Muscle layer of duodenum (tissue), 2 donors: ENCODE results near the gene TRIOBP.

Experiments used
- H3K27ac ChIP-seq: one replicate; pipeline ENCODE4 v1.7.0; 2013; ENCODE audit warnings: mild to moderate bottlenecking, low read length
- H3K27me3 ChIP-seq: one replicate; pipeline ENCODE4 v1.7.0; 2013; ENCODE audit warnings: low read depth, mild to moderate bottlenecking, control low read depth, low read length
- H3K36me3 ChIP-seq, 2 donors: one replicate each; pipeline ENCODE4 v1.7.0; 2013; ENCODE audit warnings: low read length in 2 of 2, control low read depth in 1 of 2, mild to moderate bottlenecking in 1 of 2; ENCODE audit not compliant: insufficient read depth in 2 of 2, control insufficient read depth in 1 of 2
- H3K4me1 ChIP-seq, 2 donors: one replicate each; pipeline ENCODE4 v1.7.0; 2013; ENCODE audit warnings: low read length in 2 of 2, mild to moderate bottlenecking in 2 of 2, control low read depth in 1 of 2, moderate library complexity in 1 of 2; ENCODE audit not compliant: insufficient read depth in 2 of 2, control insufficient read depth in 1 of 2
- H3K4me3 ChIP-seq, 2 donors: one replicate each; pipeline ENCODE4 v1.7.0; 2013; ENCODE audit warnings: low read length in 2 of 2, low read depth in 1 of 2, mild to moderate bottlenecking in 1 of 2
- H3K9me3 ChIP-seq, 2 donors: one replicate each; pipeline ENCODE4 v1.7.0; 2013; ENCODE audit warnings: low read length in 2 of 2, control low read depth in 1 of 2, mild to moderate bottlenecking in 1 of 2; ENCODE audit not compliant: control insufficient read depth in 1 of 2
- donor health status: healthy.

Gene TRIOBP

GRCh38 chr22:37762389-37762836 lies 65.6 kb downstream of the TRIOBP start:
- H3K4me3 ChIP-seq, result no peak overlapping the region
- peaks cover 48 to 69% of the 10 kb centered on the region in 2 donors for H3K36me3 ChIP-seq
- no peaks in the 10 kb centered on the region for H3K9me3 ChIP-seq
- no peak overlapping the region for H3K27ac ChIP-seq
- peaks cover 0 to 5% of the 10 kb centered on the region in 2 donors for H3K4me1 ChIP-seq
- no peaks in the 10 kb centered on the region for H3K27me3 ChIP-seq

DNA sequence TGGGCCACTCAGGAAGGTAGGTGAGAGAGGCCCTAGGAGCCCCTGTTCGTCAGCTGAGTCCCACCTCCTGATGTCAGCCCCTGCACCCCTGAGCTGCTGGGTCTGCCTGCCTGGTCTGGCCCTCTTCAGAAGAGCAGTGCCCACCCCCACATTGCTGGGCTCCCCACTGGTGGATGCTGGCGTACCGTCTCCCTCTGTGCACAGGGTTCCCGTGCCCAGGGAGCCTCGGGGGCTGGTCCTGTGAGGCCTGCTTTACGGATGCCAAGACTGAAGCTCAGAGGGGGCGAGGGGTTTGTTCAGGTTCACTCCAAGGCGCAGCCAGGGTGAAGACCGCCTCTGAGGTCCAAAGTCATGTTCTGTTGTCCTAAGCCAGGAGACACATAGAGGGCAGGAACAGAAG lies 66.2 kb downstream of the TRIOBP start:
- peaks cover 54 to 69% of the 10 kb centered on the region in 2 donors for H3K36me3 ChIP-seq

DNA sequence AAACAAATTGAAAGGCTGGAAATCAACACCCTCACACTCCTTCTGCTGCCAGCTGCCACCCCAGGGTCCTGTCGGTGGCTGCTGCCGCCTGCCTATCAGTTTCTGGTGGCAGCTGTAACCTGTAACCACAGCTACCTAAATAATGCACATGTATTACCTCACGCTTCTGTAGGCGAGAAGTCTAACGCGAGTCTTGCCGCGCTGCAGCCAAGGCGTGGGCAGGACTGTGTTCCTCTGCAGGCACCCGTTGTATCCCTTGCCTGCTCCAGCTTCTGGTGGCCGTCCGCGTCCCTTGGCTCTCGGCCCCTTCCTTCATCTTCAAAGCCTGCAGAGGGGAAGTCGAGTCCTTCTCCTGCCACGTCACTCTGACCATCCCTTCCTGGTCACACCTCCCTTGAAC lies 66.8 kb downstream of the TRIOBP start:
- Histone ChIP-seq H3K36me3 (peaks cover 53 to 67% of the 10 kb centered on the region in 2 donors), H3K27ac (no peak overlapping the region), H3K9me3 (no peaks in the 10 kb centered on the region), H3K4me3 (no peak overlapping the region), H3K4me1 (peaks cover 0 to 5% of the 10 kb centered on the region in 2 donors), H3K27me3 (no peaks in the 10 kb centered on the region)

More for the DNA sequence above, 66.2 kb downstream of the TRIOBP start:
- Histone ChIP-seq H3K4me3 (no peak overlapping the region), H3K9me3 (no peaks in the 10 kb centered on the region), H3K27me3 (no peaks in the 10 kb centered on the region), H3K27ac (no peak overlapping the region), H3K4me1 (peaks cover 0 to 5% of the 10 kb centered on the region in 2 donors)

DNA sequence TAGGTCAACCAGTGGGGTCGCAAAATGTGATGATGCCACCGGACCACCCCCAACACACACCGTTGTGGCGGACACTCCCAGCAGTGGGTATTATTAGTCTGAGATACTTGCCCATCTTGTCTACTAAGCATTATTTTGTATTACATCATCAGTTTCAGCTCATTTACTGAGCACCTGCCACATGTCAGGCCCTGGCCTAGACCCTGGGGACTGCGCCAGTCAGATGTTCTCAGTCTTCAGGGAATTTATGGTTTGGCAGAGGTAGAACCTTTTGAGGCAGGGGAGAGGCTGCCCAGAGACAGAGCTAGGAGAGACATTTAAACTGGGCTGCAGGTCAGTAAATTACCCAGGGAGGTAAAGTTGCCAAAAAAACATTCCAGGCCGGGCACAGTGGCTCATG lies 67.8 kb downstream of the TRIOBP start:
- Histone ChIP-seq H3K27ac (no peak overlapping the region), H3K4me3 (no peak overlapping the region), H3K4me1 (peaks cover 0 to 5% of the 10 kb centered on the region in 2 donors), H3K36me3 (peaks cover 47 to 67% of the 10 kb centered on the region in 2 donors), H3K27me3 (no peaks in the 10 kb centered on the region), H3K9me3 (no peaks in the 10 kb centered on the region)

DNA sequence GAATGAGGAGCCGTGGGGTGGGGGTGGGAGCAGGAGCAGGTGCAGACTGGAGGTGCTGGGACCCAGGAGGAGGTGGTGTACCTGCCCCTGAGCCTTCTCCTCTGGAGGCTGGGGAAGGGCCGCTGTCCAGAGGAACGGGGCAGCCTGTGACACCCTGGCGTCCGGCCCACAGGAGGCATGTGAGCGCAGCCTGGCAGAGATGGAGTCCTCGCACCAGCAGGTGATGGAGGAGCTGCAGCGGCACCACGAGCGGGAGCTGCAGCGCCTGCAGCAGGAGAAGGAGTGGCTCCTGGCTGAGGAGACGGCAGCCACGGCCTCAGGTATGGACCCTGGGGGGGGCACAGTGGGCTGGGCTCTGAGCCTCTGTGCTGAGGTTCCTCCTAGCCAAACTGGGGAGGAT lies 68.7 kb downstream of the TRIOBP start:
- Histone ChIP-seq H3K27me3 (no peaks in the 10 kb centered on the region), H3K27ac (no peak overlapping the region), H3K4me3 (no peak overlapping the region), H3K4me1 (peaks cover 0 to 5% of the 10 kb centered on the region in 2 donors), H3K36me3 (peaks cover 42 to 70% of the 10 kb centered on the region in 2 donors), H3K9me3 (no peaks in the 10 kb centered on the region)

DNA sequence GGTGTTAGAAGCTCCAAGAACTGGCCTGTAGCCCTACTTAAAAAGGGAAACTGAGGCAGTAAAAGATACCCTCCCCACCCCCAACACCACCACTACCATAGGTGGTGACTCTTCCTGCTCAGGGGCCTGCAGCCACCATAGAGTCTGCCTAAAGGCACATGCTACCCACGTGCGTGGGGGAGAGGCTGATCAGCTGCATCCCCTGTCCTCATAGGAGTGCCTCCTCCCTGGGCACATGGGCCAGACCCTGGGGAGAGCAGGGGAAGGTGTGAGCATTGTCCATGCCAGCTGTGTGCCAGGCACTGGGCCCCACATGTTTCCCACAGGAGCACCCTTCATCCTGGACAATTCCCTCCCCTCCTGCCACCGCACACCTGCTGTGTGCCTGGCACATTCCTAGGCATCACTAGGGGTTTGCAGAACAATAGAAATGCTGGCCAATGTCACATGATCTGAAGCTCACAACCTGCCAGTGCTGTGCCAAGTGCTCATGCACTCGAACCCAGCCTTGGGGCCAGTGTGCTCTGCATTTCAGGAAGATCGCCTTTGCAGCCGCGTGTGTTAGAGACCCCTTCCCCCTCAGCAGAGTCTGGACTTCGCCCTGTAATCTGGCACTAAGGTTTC lies 69.2 kb downstream of the TRIOBP start:
- Histone ChIP-seq H3K36me3 (peaks cover 44 to 68% of the 10 kb centered on the region in 2 donors), H3K27me3 (no peaks in the 10 kb centered on the region), H3K4me3 (no peak overlapping the region), H3K9me3 (no peaks in the 10 kb centered on the region), H3K4me1 (peaks cover 0 to 5% of the 10 kb centered on the region in 2 donors), H3K27ac (no peak overlapping the region)

GRCh38 chr22:37768273-37768672 lies 71.4 kb downstream of the TRIOBP start:
- H3K27me3 ChIP-seq, result no peaks in the 10 kb centered on the region
- no peak overlapping the region for H3K4me3 ChIP-seq
- H3K36me3 ChIP-seq, result peaks cover 49 to 78% of the 10 kb centered on the region in 2 donors

GRCh38 chr22:37769056-37769455 lies 72.2 kb downstream of the TRIOBP start:
- Histone ChIP-seq H3K9me3 (no peaks in the 10 kb centered on the region), H3K27ac (no peak overlapping the region), H3K36me3 (peaks cover 45 to 77% of the 10 kb centered on the region in 2 donors), H3K4me1 (peaks cover 0 to 5% of the 10 kb centered on the region in 2 donors), H3K27me3 (no peaks in the 10 kb centered on the region), H3K4me3 (no peak overlapping the region)

More at GRCh38 chr22:37768273-37768672, 71.4 kb downstream of the TRIOBP start:
- Histone ChIP-seq H3K9me3 (no peaks in the 10 kb centered on the region), H3K27ac (no peak overlapping the region), H3K4me1 (peaks cover 0 to 5% of the 10 kb centered on the region in 2 donors)

DNA sequence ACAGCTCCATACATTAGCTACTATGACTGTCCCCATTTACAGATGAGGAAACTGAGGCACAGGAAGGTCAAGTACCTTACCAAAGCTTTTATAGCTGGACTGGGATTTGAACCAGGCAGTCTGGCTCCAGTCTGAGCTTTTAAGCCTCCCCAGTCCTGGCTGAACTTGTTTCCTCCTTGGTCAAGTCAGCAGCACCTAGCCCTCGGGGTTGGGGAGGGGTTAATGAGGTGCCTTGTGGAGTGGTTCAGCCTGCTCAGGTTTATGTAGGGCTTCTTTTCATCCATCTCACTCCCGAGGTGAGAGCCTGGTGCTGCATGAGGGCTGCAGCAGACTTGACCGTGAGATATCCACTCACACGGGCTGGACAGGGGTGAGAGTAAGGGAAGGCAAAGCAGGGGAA lies 74.2 kb downstream of the TRIOBP start:
- Histone ChIP-seq H3K4me1 (no peaks in the 10 kb centered on the region), H3K27ac (no peak overlapping the region), H3K9me3 (no peaks in the 10 kb centered on the region), H3K27me3 (no peaks in the 10 kb centered on the region), H3K4me3 (no peak overlapping the region), H3K36me3 (peaks cover 38 to 71% of the 10 kb centered on the region in 2 donors)

DNA sequence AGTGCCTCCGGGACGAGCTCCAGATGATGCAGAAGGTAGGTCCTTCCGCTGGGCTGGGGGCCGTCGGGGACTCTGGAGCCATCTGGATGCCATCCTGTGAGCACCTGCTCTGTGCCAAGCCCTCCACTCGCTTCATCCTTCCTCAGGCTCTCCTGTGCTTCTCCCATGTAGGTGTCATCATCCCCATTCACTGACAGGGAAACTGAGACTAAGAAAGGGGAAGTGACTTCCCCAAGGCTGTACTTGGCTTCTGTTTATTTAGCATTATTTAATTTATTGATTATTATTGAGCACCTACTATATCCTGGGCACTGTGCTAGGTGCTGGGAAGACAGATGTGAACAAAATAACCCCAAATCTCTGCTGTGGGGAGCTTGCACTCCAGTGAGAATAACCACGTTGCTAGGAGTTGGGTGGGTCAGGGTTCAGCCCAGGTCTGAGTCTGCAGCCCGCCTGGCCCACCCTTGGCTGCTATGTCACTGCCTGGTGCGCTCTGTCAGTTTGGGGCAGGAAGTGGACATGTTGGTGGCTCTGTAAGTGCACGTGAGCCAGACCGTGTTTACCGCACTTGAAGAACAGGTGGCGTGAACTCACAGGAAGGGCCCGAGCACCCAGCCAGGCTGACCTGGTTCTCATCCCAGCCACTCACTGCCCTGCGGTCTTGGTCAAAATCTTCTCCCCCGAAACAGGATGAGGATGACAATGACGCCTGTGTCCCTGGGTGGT lies 75.0 kb downstream of the TRIOBP start:
- no peak overlapping the region for H3K4me3 ChIP-seq
- no peak overlapping the region for H3K27ac ChIP-seq
- no peaks in the 10 kb centered on the region for H3K27me3 ChIP-seq
- H3K36me3 ChIP-seq, result peaks cover 34 to 74% of the 10 kb centered on the region in 2 donors
- H3K9me3 ChIP-seq, result no peaks in the 10 kb centered on the region
- no peaks in the 10 kb centered on the region for H3K4me1 ChIP-seq

DNA sequence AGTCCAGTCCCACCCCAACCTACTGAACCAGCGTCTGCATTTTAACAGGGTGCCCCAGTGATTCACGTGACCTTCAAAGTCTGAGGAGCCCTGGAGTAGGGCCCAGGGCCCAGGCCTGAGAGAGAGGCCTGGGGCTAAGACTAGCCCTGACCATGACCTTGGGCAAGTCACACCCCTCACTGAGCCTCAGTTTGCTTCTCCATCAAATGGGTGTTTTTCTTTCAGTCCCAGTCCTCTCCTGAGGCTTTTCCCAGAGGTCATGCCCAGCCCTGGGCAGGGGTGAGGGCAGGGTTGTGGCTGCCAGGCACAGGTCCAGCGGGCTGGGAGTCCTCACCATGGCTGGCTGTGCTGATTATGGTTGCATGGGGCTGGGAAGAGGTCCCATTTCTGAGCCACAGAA lies 77.9 kb downstream of the TRIOBP start:
- no peak overlapping the region for H3K4me3 ChIP-seq
- no peak overlapping the region for H3K27ac ChIP-seq
- H3K36me3 ChIP-seq, result peaks cover 17 to 49% of the 10 kb centered on the region in 2 donors
- peaks cover 0 to 4% of the 10 kb centered on the region in 2 donors for H3K4me1 ChIP-seq
- no peaks in the 10 kb centered on the region for H3K9me3 ChIP-seq
- H3K27me3 ChIP-seq, result no peaks in the 10 kb centered on the region
